GM03348 (cell line): Measurements from ENCODE around the gene NKD1.
"Not testable (repeated sequence)": the region's sequence is repeated elsewhere in the genome, so short reads cannot be mapped to it uniquely, and the experiment has no call there.

Source experiments
- DNase-seq: peaks from one replicate; pipeline ENCODE4 v3.0.0; 2012; ENCODE audit warnings: low spot score

NKD1 gene

GRCh38 chr16:50559804-50560514 is 11.8 kb downstream of the NKD1 start:
- DNase-seq, result no peak

GRCh38 chr16:50560903-50561863 is 13.0 kb downstream of the NKD1 start:
- DNase-seq, result no peak

- DNase-seq, result no peak
These were observed 14.5 kb downstream of the NKD1 start for GRCh38 chr16:50562657-50563056.

- no peak for DNase-seq
These were observed 15.8 kb downstream of the NKD1 start for GRCh38 chr16:50563989-50564388.

GRCh38 chr16:50565428-50565827 is 17.2 kb downstream of the NKD1 start:
- DNase-seq, result no peak

- DNase-seq, result no peak
These were observed 18.1 kb downstream of the NKD1 start for GRCh38 chr16:50566014-50566962.

GRCh38 chr16:50567651-50568050 is 19.5 kb downstream of the NKD1 start:
- DNase-seq, result no peak

GRCh38 chr16:50568187-50568815 is 20.1 kb downstream of the NKD1 start:
- DNase-seq, result no peak

- no peak for DNase-seq
These were observed 22.2 kb downstream of the NKD1 start for GRCh38 chr16:50570354-50570753.

- no peak for DNase-seq
These were observed 22.8 kb downstream of the NKD1 start for GRCh38 chr16:50570808-50571598.

GRCh38 chr16:50571786-50572185 is 23.6 kb downstream of the NKD1 start:
- no peak for DNase-seq

GRCh38 chr16:50572700-50573099 is 24.5 kb downstream of the NKD1 start:
- no peak for DNase-seq

- DNase-seq, result no peak
These were observed 25.1 kb downstream of the NKD1 start for GRCh38 chr16:50573279-50573678.

- DNase-seq, result no peak
These were observed 25.9 kb downstream of the NKD1 start for GRCh38 chr16:50573947-50574744.

GRCh38 chr16:50574745-50575136 is 26.5 kb downstream of the NKD1 start:
- no peak for DNase-seq

- DNase-seq, result no peak
These were observed 27.5 kb downstream of the NKD1 start for GRCh38 chr16:50575743-50576142.

- DNase-seq, result no peak
These were observed 28.4 kb downstream of the NKD1 start for GRCh38 chr16:50576403-50577113.

GRCh38 chr16:50578137-50578536 is 29.9 kb downstream of the NKD1 start:
- DNase-seq, result no peak

GRCh38 chr16:50579373-50579772 is 31.2 kb downstream of the NKD1 start:
- DNase-seq, result not testable (repeated sequence)
